SH-SY5Y (cell line): ENCODE results near the gene P3H1.

Source experiments
- GATA2 ChIP-seq: IDR thresholded peaks from 2 replicates; pipeline ENCODE4 v1.6.1; 2011; ENCODE audit warnings: mild to moderate bottlenecking, low read depth, low read length
- GATA3 ChIP-seq: IDR thresholded peaks from 2 replicates; pipeline ENCODE4 v1.6.1; 2011; ENCODE audit warnings: low read depth, mild to moderate bottlenecking, low read length, moderate library complexity

GRCh38 chr1:42786097-42786496, 19.3 kb upstream of the P3H1 start:
- TF ChIP-seq GATA2 (no peak), GATA3 (no peak)
